ENCODE measurements around the gene MAN2A1.

Gene MAN2A1

GRCh38 chr5:109709225-109709624, 19.5 kb downstream of the MAN2A1 start:
- Histone ChIP-seq H3K36me3 (no peaks in the 10 kb centered on the region), H3K27ac (no peak overlapping the region), H3K27me3 (no peaks in the 10 kb centered on the region), H3K9me3 (no peaks in the 10 kb centered on the region), H3K4me1 (ENCODE audit: control insufficient read depth in 1 of 2, insufficient read depth in 1 of 2, low read depth in 1 of 2, low read length in 1 of 2) (no peaks in the 10 kb centered on the region), H3K4me3 (ENCODE audit: low read depth in 1 of 2, low read length in 1 of 2) (no peak overlapping the region)
- no peak for TF ChIP-seq CTCF (IDR thresholded peaks at IDR 0.05)

GRCh38 chr5:109711673-109712072, 21.9 kb downstream of the MAN2A1 start:
- Histone ChIP-seq H3K4me3 (ENCODE audit: low read depth in 1 of 2, low read length in 1 of 2) (no peak overlapping the region), H3K4me1 (ENCODE audit: control insufficient read depth in 1 of 2, insufficient read depth in 1 of 2, low read depth in 1 of 2, low read length in 1 of 2) (no peaks in the 10 kb centered on the region), H3K27ac (no peak overlapping the region), H3K36me3 (peaks cover 4% of the 10 kb centered on the region), H3K27me3 (no peaks in the 10 kb centered on the region), H3K9me3 (no peaks in the 10 kb centered on the region)
- no peak for TF ChIP-seq CTCF (IDR thresholded peaks at IDR 0.05)

- TF ChIP-seq CTCF (IDR thresholded peaks at IDR 0.05), result no peak
- H3K27ac ChIP-seq, result no peak overlapping the region
- H3K36me3 ChIP-seq, result peaks cover 14% of the 10 kb centered on the region
- no peak overlapping the region for H3K4me3 ChIP-seq (ENCODE audit: low read depth in 1 of 2, low read length in 1 of 2)
- H3K9me3 ChIP-seq, result no peaks in the 10 kb centered on the region
- H3K27me3 ChIP-seq, result no peaks in the 10 kb centered on the region
- H3K4me1 ChIP-seq (ENCODE audit: control insufficient read depth in 1 of 2, insufficient read depth in 1 of 2, low read depth in 1 of 2, low read length in 1 of 2), result no peaks in the 10 kb centered on the region
These were observed 23.7 kb downstream of the MAN2A1 start for GRCh38 chr5:109713453-109713852.

- Histone ChIP-seq H3K4me1 (ENCODE audit: control insufficient read depth in 1 of 2, insufficient read depth in 1 of 2, low read depth in 1 of 2, low read length in 1 of 2) (no peaks in the 10 kb centered on the region), H3K27ac (no peak overlapping the region), H3K4me3 (ENCODE audit: low read depth in 1 of 2, low read length in 1 of 2) (no peak overlapping the region), H3K27me3 (no peaks in the 10 kb centered on the region), H3K9me3 (no peaks in the 10 kb centered on the region), H3K36me3 (peaks cover 15% of the 10 kb centered on the region)
- TF ChIP-seq CTCF (IDR thresholded peaks at IDR 0.05), result no peak
These were observed 24.9 kb downstream of the MAN2A1 start for GRCh38 chr5:109714592-109714991.

GRCh38 chr5:109718216-109718615, 28.5 kb downstream of the MAN2A1 start:
- Histone ChIP-seq H3K9me3 (no peaks in the 10 kb centered on the region), H3K4me1 (ENCODE audit: control insufficient read depth in 1 of 2, insufficient read depth in 1 of 2, low read depth in 1 of 2, low read length in 1 of 2) (no peaks in the 10 kb centered on the region), H3K4me3 (ENCODE audit: low read depth in 1 of 2, low read length in 1 of 2) (no peak overlapping the region), H3K27me3 (no peaks in the 10 kb centered on the region), H3K36me3 (peaks cover 15% of the 10 kb centered on the region), H3K27ac (no peak overlapping the region)
- TF ChIP-seq CTCF (IDR thresholded peaks at IDR 0.05), result no peak

GRCh38 chr5:109718632-109719031, 28.9 kb downstream of the MAN2A1 start:
- Histone ChIP-seq H3K4me3 (ENCODE audit: low read depth in 1 of 2, low read length in 1 of 2) (no peak overlapping the region), H3K9me3 (no peaks in the 10 kb centered on the region), H3K36me3 (peaks cover 15% of the 10 kb centered on the region), H3K4me1 (ENCODE audit: control insufficient read depth in 1 of 2, insufficient read depth in 1 of 2, low read depth in 1 of 2, low read length in 1 of 2) (no peaks in the 10 kb centered on the region), H3K27ac (no peak overlapping the region), H3K27me3 (no peaks in the 10 kb centered on the region)
- no peak for TF ChIP-seq CTCF (IDR thresholded peaks at IDR 0.05)
